HepG2 (cell line): ENCODE results near the gene TWIST2. TPM values are rescaled to one million over a fixed set of nuclear protein-coding genes. Genes with fewer than 3 reads are reported as not detected.

ENCODE experiments used
- BRCA1 ChIP-seq: sonication (generic); formaldehyde crosslinking; IDR thresholded peaks from 2 replicates; pipeline ENCODE4 v1.4.0; 2020; ENCODE audit warnings: missing genetic modification reagents
- ELF3 ChIP-seq: IDR thresholded peaks from 2 replicates; pipeline ENCODE4 v1.6.1; 2016; ENCODE audit warnings: missing genetic modification reagents, missing compliant biosample characterization
- GTF3A ChIP-seq: sonication (generic); formaldehyde crosslinking; conservative IDR thresholded peaks from 2 replicates; pipeline ENCODE4 v1.4.0; 2020; ENCODE audit warnings: mild to moderate bottlenecking, missing genetic modification reagents
- HOXA9 ChIP-seq: sonication (generic); formaldehyde crosslinking; IDR thresholded peaks from 2 replicates; pipeline ENCODE4 v1.8.1; 2022; ENCODE audit warnings: missing genetic modification reagents, mild to moderate bottlenecking, moderate library complexity, borderline replicate concordance
- KDM5A ChIP-seq: fragments of 200-600 bp; sonication (generic); IDR thresholded peaks from 2 replicates; pipeline ENCODE4 v1.7.0; 2018; ENCODE audit warnings: antibody characterized with exemption, mild to moderate bottlenecking, low read length, borderline replicate concordance
- KLF13 ChIP-seq: sonication (generic); formaldehyde crosslinking; IDR thresholded peaks from 2 replicates; pipeline ENCODE4 v1.4.0; 2020; ENCODE audit warnings: mild to moderate bottlenecking, missing genetic modification reagents
- MED1 ChIP-seq: sonication (generic); formaldehyde crosslinking; IDR thresholded peaks from 2 replicates; pipeline ENCODE4 v1.4.0; 2020; ENCODE audit warnings: missing genetic modification reagents
- MIXL1 ChIP-seq: IDR thresholded peaks from 2 replicates; pipeline ENCODE4 v1.6.1; 2016
- POLR2AphosphoS5 ChIP-seq: IDR thresholded peaks from 2 replicates; pipeline ENCODE4 v1.6.1; 2012; ENCODE audit warnings: low read depth, low read length
- RARA ChIP-seq: IDR thresholded peaks from 2 replicates; pipeline ENCODE4 v1.6.1; 2016; ENCODE audit warnings: missing genetic modification reagents, missing compliant biosample characterization
- RARG ChIP-seq: sonication (generic); formaldehyde crosslinking; IDR thresholded peaks from 2 replicates; pipeline ENCODE4 v1.4.0; 2020; ENCODE audit warnings: low read depth, mild to moderate bottlenecking, missing genetic modification reagents
- SRY ChIP-seq: sonication (generic); formaldehyde crosslinking; IDR thresholded peaks from 2 replicates; pipeline ENCODE4 v1.8.0; 2022; ENCODE audit warnings: mild to moderate bottlenecking, missing genetic modification reagents
- ZFYVE20 ChIP-seq: sonication (generic); formaldehyde crosslinking; IDR thresholded peaks from 2 replicates; pipeline ENCODE4 v1.8.0; 2023; ENCODE audit warnings: low read depth, mild to moderate bottlenecking, moderate library complexity, missing genetic modification reagents, borderline replicate concordance
- ZNF44 ChIP-seq: sonication (generic); formaldehyde crosslinking; IDR thresholded peaks from 2 replicates; pipeline ENCODE4 v1.5.1; 2020; ENCODE audit warnings: mild to moderate bottlenecking, missing genetic modification reagents
- ZNF570 ChIP-seq: sonication (generic); formaldehyde crosslinking; IDR thresholded peaks from 2 replicates; pipeline ENCODE4 v1.4.0; 2020; ENCODE audit warnings: mild to moderate bottlenecking, missing genetic modification reagents, borderline replicate concordance
- ZNF891 ChIP-seq: sonication (generic); formaldehyde crosslinking; IDR thresholded peaks from 2 replicates; pipeline ENCODE4 v1.5.0; 2020; ENCODE audit warnings: mild to moderate bottlenecking, missing genetic modification reagents
- polyA plus RNA-seq, 8 experiments: library from polyadenylated mRNA; depleted of rRNA in 3 of 8; stranded (reverse) in 7 of 8; unstranded in 1 of 8; fragments of >200 nt; fragmentation: Illumina TruSeq in 4 of 8; extraction: Trizol in 4 of 8; gene quantifications; 2 replicates each; pipeline versions ENCODE4 v1.2.1 to v1.2.3, GENCODE V29; 2011 to 2016; ENCODE audit warnings: low read depth in 4 of 8, missing spikeins in 1 of 8, mixed read lengths in 1 of 8; ENCODE audit not compliant: insufficient read depth in 1 of 8
- total RNA-seq, 5 experiments: library from RNA; depleted of rRNA; stranded (reverse); fragments of >200 nt; fragmentation: Illumina TruSeq; extraction: Trizol; gene quantifications; 2 replicates each; pipeline ENCODE4 v1.2.3, GENCODE V29; 2016; ENCODE audit warnings: low read depth in 1 of 5
- TF ChIP-seq, protein P1 (sequence below): sonication (generic); formaldehyde crosslinking; conservative IDR thresholded peaks from 2 replicates; pipeline ENCODE4 v1.8.1; 2023; ENCODE audit warnings: missing genetic modification reagents
- TF ChIP-seq, protein P2 (sequence below): sonication (generic); formaldehyde crosslinking; IDR thresholded peaks from 2 replicates; pipeline ENCODE4 v1.5.0; 2020; ENCODE audit warnings: missing genetic modification reagents
- TF ChIP-seq, protein P3 (sequence below): sonication (generic); formaldehyde crosslinking; IDR thresholded peaks from 2 replicates; pipeline ENCODE4 v1.8.1; 2023; ENCODE audit warnings: mild to moderate bottlenecking, missing genetic modification reagents, borderline replicate concordance
- TF ChIP-seq, protein P4 (sequence below): fragments of 450-650 bp; IDR thresholded peaks from 2 replicates; pipeline ENCODE4 v1.6.1; 2017; ENCODE audit warnings: mild to moderate bottlenecking
- TF ChIP-seq, protein P5 (sequence below): sonication (generic); formaldehyde crosslinking; conservative IDR thresholded peaks from 2 replicates; pipeline ENCODE4 v1.4.0; 2020; ENCODE audit warnings: missing genetic modification reagents
- TF ChIP-seq, protein P6 (sequence below): sonication (generic); formaldehyde crosslinking; IDR thresholded peaks from 2 replicates; pipeline ENCODE4 v1.5.1; 2020; ENCODE audit warnings: mild to moderate bottlenecking, missing genetic modification reagents, moderate library complexity

TWIST2 gene
- total and polyA plus RNA-seq, 2 of the 13 experiments (the other 11 are each of a cell fraction or from before 2014, with no cell fraction given), result 0.08 to 0.11 TPM

DNA sequence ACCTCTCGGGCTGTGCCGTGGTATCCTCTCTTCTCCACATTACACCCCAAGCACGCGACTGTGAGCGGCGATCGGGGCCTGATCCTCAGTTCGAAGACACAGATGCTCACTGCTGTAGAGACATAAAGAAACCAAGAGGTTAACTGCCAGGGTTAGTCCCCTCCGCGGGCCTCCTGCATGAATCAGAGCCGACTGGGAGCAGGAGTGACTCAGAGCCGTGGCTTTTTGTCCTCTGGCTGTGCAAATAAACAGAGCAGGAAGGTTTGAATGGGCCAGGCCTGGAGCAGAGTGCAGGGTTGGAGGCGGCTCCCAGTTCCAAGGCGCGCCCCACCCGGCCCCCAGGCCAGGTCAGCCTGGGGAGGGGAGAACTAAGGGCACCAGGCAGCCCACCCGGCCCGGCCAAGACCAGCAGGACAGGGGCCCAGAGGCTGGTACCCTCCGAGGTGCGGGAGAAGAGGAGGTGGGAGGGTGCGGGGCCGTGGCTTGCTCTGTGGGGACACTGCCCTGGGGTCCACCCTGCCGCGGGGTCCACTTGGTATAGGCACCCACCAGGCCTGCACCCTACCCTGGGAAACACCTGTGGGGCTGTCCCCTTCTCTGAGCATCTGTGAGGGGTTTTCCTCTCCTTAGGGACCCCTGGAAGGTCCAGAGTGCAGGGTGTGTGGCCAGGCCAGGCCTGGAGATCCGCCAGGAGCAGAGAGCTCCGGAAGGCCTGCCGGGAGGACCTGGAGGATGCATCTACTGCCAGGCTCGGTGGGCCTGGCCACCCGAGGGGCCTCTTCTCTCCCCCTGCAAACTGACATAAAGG, 16.5 kb downstream of the TWIST2 start (continued):
- TF ChIP-seq, protein P1, sequence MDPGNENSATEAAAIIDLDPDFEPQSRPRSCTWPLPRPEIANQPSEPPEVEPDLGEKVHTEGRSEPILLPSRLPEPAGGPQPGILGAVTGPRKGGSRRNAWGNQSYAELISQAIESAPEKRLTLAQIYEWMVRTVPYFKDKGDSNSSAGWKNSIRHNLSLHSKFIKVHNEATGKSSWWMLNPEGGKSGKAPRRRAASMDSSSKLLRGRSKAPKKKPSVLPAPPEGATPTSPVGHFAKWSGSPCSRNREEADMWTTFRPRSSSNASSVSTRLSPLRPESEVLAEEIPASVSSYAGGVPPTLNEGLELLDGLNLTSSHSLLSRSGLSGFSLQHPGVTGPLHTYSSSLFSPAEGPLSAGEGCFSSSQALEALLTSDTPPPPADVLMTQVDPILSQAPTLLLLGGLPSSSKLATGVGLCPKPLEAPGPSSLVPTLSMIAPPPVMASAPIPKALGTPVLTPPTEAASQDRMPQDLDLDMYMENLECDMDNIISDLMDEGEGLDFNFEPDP (CRISPR knock-in tag), result 0 out of 2 replicates have a peak, but pooled peaks have one; percentile 78
- TF ChIP-seq HOXA9 (CRISPR knock-in tag) (no peak), ZNF570 (no peak), GTF3A (CRISPR knock-in tag) (no peak; the same call in 1 of the 2 replicates), MED1 (CRISPR knock-in tag) (peak; percentile 90), BRCA1 (CRISPR knock-in tag) (no peak), KDM5A (0 out of 2 replicates have a peak, but pooled peaks have one; percentile 30), ELF3 (peak; percentile 77), MIXL1 (peak; percentile 74), ZFYVE20 (no peak), ZNF44 (no peak), ZNF891 (CRISPR knock-in tag) (peak; percentile 65; the same call in 1 of the 2 replicates), POLR2AphosphoS5 (peak; percentile 64), RARG (CRISPR knock-in tag) (no peak), KLF13 (CRISPR knock-in tag) (peak; percentile 31; the same call in 1 of the 2 replicates), SRY (CRISPR knock-in tag) (peak; percentile 71; the same call in 1 of the 2 replicates), RARA (CRISPR knock-in tag) (peak; percentile 94)
- TF ChIP-seq, protein P2, sequence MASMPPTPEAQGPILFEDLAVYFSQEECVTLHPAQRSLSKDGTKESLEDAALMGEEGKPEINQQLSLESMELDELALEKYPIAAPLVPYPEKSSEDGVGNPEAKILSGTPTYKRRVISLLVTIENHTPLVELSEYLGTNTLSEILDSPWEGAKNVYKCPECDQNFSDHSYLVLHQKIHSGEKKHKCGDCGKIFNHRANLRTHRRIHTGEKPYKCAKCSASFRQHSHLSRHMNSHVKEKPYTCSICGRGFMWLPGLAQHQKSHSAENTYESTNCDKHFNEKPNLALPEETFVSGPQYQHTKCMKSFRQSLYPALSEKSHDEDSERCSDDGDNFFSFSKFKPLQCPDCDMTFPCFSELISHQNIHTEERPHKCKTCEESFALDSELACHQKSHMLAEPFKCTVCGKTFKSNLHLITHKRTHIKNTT (CRISPR knock-in tag), result no peak
- TF ChIP-seq, protein P3, sequence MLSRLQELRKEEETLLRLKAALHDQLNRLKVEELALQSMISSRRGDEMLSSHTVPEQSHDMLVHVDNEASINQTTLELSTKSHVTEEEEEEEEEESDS, result no peak
- TF ChIP-seq, protein P4, sequence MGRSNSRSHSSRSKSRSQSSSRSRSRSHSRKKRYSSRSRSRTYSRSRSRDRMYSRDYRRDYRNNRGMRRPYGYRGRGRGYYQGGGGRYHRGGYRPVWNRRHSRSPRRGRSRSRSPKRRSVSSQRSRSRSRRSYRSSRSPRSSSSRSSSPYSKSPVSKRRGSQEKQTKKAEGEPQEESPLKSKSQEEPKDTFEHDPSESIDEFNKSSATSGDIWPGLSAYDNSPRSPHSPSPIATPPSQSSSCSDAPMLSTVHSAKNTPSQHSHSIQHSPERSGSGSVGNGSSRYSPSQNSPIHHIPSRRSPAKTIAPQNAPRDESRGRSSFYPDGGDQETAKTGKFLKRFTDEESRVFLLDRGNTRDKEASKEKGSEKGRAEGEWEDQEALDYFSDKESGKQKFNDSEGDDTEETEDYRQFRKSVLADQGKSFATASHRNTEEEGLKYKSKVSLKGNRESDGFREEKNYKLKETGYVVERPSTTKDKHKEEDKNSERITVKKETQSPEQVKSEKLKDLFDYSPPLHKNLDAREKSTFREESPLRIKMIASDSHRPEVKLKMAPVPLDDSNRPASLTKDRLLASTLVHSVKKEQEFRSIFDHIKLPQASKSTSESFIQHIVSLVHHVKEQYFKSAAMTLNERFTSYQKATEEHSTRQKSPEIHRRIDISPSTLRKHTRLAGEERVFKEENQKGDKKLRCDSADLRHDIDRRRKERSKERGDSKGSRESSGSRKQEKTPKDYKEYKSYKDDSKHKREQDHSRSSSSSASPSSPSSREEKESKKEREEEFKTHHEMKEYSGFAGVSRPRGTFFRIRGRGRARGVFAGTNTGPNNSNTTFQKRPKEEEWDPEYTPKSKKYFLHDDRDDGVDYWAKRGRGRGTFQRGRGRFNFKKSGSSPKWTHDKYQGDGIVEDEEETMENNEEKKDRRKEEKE, result no peak
- TF ChIP-seq, protein P5, sequence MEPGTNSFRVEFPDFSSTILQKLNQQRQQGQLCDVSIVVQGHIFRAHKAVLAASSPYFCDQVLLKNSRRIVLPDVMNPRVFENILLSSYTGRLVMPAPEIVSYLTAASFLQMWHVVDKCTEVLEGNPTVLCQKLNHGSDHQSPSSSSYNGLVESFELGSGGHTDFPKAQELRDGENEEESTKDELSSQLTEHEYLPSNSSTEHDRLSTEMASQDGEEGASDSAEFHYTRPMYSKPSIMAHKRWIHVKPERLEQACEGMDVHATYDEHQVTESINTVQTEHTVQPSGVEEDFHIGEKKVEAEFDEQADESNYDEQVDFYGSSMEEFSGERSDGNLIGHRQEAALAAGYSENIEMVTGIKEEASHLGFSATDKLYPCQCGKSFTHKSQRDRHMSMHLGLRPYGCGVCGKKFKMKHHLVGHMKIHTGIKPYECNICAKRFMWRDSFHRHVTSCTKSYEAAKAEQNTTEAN (CRISPR knock-in tag), result peak; percentile 79; the same call in 1 of the 2 replicates
- TF ChIP-seq, protein P6, sequence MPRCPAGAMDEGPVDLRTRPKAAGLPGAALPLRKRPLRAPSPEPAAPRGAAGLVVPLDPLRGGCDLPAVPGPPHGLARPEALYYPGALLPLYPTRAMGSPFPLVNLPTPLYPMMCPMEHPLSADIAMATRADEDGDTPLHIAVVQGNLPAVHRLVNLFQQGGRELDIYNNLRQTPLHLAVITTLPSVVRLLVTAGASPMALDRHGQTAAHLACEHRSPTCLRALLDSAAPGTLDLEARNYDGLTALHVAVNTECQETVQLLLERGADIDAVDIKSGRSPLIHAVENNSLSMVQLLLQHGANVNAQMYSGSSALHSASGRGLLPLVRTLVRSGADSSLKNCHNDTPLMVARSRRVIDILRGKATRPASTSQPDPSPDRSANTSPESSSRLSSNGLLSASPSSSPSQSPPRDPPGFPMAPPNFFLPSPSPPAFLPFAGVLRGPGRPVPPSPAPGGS, result peak; percentile 53
